Liver (tissue), 9 donors: ENCODE results near the gene CPZ. TPM values are rescaled to one million over a fixed set of nuclear protein-coding genes. Genes with fewer than 3 reads are reported as not detected.

Experiments used
- DNase-seq: peaks from one replicate; pipeline ENCODE4 v3.0.0-alpha.2; 2017; ENCODE audit warnings: low spot score
- H3K27ac ChIP-seq, 2 donors: one replicate each; pipeline ENCODE4 v1.7.0; 2013; ENCODE audit warnings: inconsistent platforms in 2 of 2, low read length in 2 of 2, control low read depth in 1 of 2, low read depth in 1 of 2, mild to moderate bottlenecking in 1 of 2
- H3K27me3 ChIP-seq, 4 donors: one replicate each; pipeline versions ENCODE4 v1.6.1 to v1.7.0; 2013; ENCODE audit warnings: low read length in 3 of 4, inconsistent platforms in 1 of 4, mild to moderate bottlenecking in 1 of 4, moderate library complexity in 1 of 4; ENCODE audit not compliant: control insufficient read depth in 4 of 4, insufficient read depth in 4 of 4
- H3K36me3 ChIP-seq, 4 donors: one replicate each; pipeline versions ENCODE4 v1.6.1 to v1.7.0; 2013; ENCODE audit warnings: low read length in 3 of 4, mild to moderate bottlenecking in 3 of 4, low read depth in 1 of 4, moderate library complexity in 1 of 4; ENCODE audit not compliant: control insufficient read depth in 4 of 4, insufficient read depth in 3 of 4
- H3K4me1 ChIP-seq, 4 donors: one replicate each; pipeline versions ENCODE4 v1.6.1 to v1.7.0; 2013; ENCODE audit warnings: low read length in 3 of 4, mild to moderate bottlenecking in 3 of 4, moderate library complexity in 1 of 4; ENCODE audit not compliant: control insufficient read depth in 4 of 4, insufficient read depth in 4 of 4
- H3K4me3 ChIP-seq, 3 donors: one replicate each; pipeline versions ENCODE4 v1.6.1 to v1.7.0; 2013; ENCODE audit warnings: low read length in 3 of 3, control low read depth in 1 of 3, low read depth in 1 of 3, mild to moderate bottlenecking in 1 of 3
- H3K9ac ChIP-seq, 2 donors: one replicate each; pipeline ENCODE4 v1.7.0; 2013; ENCODE audit warnings: low read length in 2 of 2, mild to moderate bottlenecking in 2 of 2, moderate library complexity in 2 of 2, control low read depth in 1 of 2, low read depth in 1 of 2
- H3K9me3 ChIP-seq, 4 donors: one replicate each; pipeline versions ENCODE4 v1.6.1 to v1.7.0; 2013; ENCODE audit warnings: low read length in 3 of 4; ENCODE audit not compliant: control insufficient read depth in 4 of 4
- EGR1 ChIP-seq, 2 donors: IDR thresholded peaks; 2 replicates each; pipeline ENCODE4 v1.6.1; 2016 to 2018; ENCODE audit warnings: antibody characterized with exemption in 2 of 2, low read depth in 2 of 2
- FOXA1 ChIP-seq: IDR thresholded peaks from 2 replicates; pipeline ENCODE4 v1.6.1; 2016; ENCODE audit warnings: antibody characterized with exemption
- FOXA2 ChIP-seq: IDR thresholded peaks from 2 replicates; pipeline ENCODE4 v1.6.1; 2016; ENCODE audit warnings: antibody characterized with exemption
- GABPA ChIP-seq, 2 donors: IDR thresholded peaks in 1 of 2; conservative IDR thresholded peaks in 1 of 2; 2 replicates each; pipeline ENCODE4 v1.6.1; 2016; ENCODE audit warnings: antibody characterized with exemption in 2 of 2, mild to moderate bottlenecking in 1 of 2, moderate library complexity in 1 of 2
- HNF4A ChIP-seq, 2 donors: conservative IDR thresholded peaks; 2 replicates each; pipeline ENCODE4 v1.6.1; 2016; ENCODE audit warnings: antibody characterized with exemption in 2 of 2, mild to moderate bottlenecking in 2 of 2
- HNF4G ChIP-seq: IDR thresholded peaks from 2 replicates; pipeline ENCODE4 v1.6.1; 2016; ENCODE audit warnings: antibody characterized with exemption
- JUND ChIP-seq, 2 donors: IDR thresholded peaks; 2 replicates each; pipeline ENCODE4 v1.6.1; 2016; ENCODE audit warnings: antibody characterized with exemption in 2 of 2
- NR2F2 ChIP-seq: IDR thresholded peaks from 2 replicates; pipeline ENCODE4 v1.6.1; 2016; ENCODE audit warnings: antibody characterized with exemption
- RAD21 ChIP-seq, 2 donors: IDR thresholded peaks; 2 replicates each; pipeline ENCODE4 v1.6.1; 2016; ENCODE audit warnings: antibody characterized with exemption in 2 of 2, mild to moderate bottlenecking in 2 of 2
- RXRA ChIP-seq, 2 donors: IDR thresholded peaks; 2 replicates each; pipeline ENCODE4 v1.6.1; 2017 to 2018; ENCODE audit warnings: antibody characterized with exemption in 2 of 2, mild to moderate bottlenecking in 1 of 2
- SP1 ChIP-seq: IDR thresholded peaks from 2 replicates; pipeline ENCODE4 v1.6.1; 2018; ENCODE audit warnings: antibody characterized with exemption, mild to moderate bottlenecking
- TAF1 ChIP-seq: conservative IDR thresholded peaks from 2 replicates; pipeline ENCODE4 v1.6.1; 2016; ENCODE audit warnings: antibody characterized with exemption, mild to moderate bottlenecking
- YY1 ChIP-seq: IDR thresholded peaks from 2 replicates; pipeline ENCODE4 v1.6.1; 2016; ENCODE audit warnings: antibody characterized with exemption, mild to moderate bottlenecking
- WGBS: extraction: QIAGEN DNeasy Blood & Tissue Kit; methylation state at CpG from one replicate; pipeline ENCODE4 v1.1.7; 2013; 5-methylcytosine and 5-hydroxymethylcytosine counted together
- polyA plus RNA-seq, 2 donors: library from polyadenylated mRNA; stranded (reverse) in 1 of 2; unstranded in 1 of 2; fragments of 200-250 nt in 1 of 2; fragments of >200 nt in 1 of 2; fragmentation: Nextera tagmentation in 1 of 2; extraction: Ambion mirVana in 1 of 2; gene quantifications; one replicate each; pipeline versions ENCODE4 v1.2.1 to v1.2.3, GENCODE V29; 2013 to 2015
- total RNA-seq, 2 donors: library from RNA; depleted of rRNA; stranded (reverse); fragments of >200 nt; gene quantifications; one replicate each; pipeline ENCODE4 v1.2.3, GENCODE V29; 2014
- TF ChIP-seq, protein P1 (sequence below): IDR thresholded peaks from 2 replicates; pipeline ENCODE4 v1.6.1; 2016; ENCODE audit warnings: antibody characterized with exemption
- TF ChIP-seq, protein P2 (sequence below): IDR thresholded peaks from 2 replicates; pipeline ENCODE4 v1.6.1; 2016; ENCODE audit warnings: antibody characterized with exemption
- TF ChIP-seq, protein P3 (sequence below): IDR thresholded peaks from 2 replicates; pipeline ENCODE4 v1.6.1; 2016; ENCODE audit warnings: antibody characterized with exemption
- TF ChIP-seq, protein P4 (sequence below): fragments of 150-350 bp; IDR thresholded peaks from 2 replicates; pipeline ENCODE4 v1.5.1; 2017; ENCODE audit warnings: improper control_type of control experiment, low read depth, low read length; ENCODE audit not compliant: missing input control
- TF ChIP-seq, protein P5 (sequence below): IDR thresholded peaks from 2 replicates; pipeline ENCODE4 v1.6.1; 2016; ENCODE audit warnings: antibody characterized with exemption, mild to moderate bottlenecking
- donor health status: healthy.
- donor health status: healthy.
- donor health status: healthy.
- donor health status: healthy.
- donor health status: healthy.

CPZ gene
- total and polyA plus RNA-seq, 4 donors: 0.51 to 1.8 (median 1.4) TPM

DNA sequence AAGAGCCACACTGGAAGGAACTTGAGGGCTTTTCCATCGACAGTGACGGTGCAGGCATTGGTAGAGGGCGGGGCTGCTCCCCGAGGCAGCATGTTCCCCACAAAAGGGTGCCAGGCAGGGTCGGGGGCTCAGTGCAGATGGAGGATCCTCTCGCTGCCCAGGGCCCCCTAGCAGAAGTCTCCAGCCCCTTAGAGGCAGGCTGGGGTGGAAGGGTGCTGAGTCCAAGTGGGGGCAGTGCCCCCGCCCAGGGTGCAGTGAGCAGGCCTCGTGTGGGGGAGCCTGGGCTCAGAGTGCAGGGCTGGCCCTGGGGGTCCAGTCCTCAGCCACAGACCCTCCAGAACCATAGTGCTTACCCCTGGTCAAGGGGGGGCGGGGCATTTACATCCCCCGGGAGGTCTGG, 9.0 kb downstream of the CPZ start:
- TF ChIP-seq EGR1 (IDR thresholded peaks at IDR 0.05; ENCODE audit: low read depth in 2 of 2): no peak
- TF ChIP-seq TAF1: no peak
- TF ChIP-seq RAD21 (IDR thresholded peaks at IDR 0.05): no peak
- no peak for TF ChIP-seq HNF4A (conservative IDR thresholded peaks at IDR 0.05)
- TF ChIP-seq, protein P1, sequence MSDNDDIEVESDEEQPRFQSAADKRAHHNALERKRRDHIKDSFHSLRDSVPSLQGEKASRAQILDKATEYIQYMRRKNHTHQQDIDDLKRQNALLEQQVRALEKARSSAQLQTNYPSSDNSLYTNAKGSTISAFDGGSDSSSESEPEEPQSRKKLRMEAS: no peak
- TF ChIP-seq RXRA (IDR thresholded peaks at IDR 0.05): no peak
- no peak for TF ChIP-seq FOXA1
- no peak for TF ChIP-seq SP1
- no peak for TF ChIP-seq HNF4G
- TF ChIP-seq, protein P2, sequence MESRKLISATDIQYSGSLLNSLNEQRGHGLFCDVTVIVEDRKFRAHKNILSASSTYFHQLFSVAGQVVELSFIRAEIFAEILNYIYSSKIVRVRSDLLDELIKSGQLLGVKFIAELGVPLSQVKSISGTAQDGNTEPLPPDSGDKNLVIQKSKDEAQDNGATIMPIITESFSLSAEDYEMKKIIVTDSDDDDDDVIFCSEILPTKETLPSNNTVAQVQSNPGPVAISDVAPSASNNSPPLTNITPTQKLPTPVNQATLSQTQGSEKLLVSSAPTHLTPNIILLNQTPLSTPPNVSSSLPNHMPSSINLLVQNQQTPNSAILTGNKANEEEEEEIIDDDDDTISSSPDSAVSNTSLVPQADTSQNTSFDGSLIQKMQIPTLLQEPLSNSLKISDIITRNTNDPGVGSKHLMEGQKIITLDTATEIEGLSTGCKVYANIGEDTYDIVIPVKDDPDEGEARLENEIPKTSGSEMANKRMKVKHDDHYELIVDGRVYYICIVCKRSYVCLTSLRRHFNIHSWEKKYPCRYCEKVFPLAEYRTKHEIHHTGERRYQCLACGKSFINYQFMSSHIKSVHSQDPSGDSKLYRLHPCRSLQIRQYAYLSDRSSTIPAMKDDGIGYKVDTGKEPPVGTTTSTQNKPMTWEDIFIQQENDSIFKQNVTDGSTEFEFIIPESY: no peak
- TF ChIP-seq, protein P3, sequence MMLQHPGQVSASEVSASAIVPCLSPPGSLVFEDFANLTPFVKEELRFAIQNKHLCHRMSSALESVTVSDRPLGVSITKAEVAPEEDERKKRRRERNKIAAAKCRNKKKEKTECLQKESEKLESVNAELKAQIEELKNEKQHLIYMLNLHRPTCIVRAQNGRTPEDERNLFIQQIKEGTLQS: no peak
- TF ChIP-seq JUND (IDR thresholded peaks at IDR 0.05): no peak
- TF ChIP-seq GABPA (IDR thresholded peaks at IDR 0.05 in 1 of 2, conservative IDR thresholded peaks at IDR 0.05 in 1 of 2): no peak
- TF ChIP-seq NR2F2: no peak
- TF ChIP-seq FOXA2: no peak
- no peak for TF ChIP-seq YY1
- TF ChIP-seq, protein P4, sequence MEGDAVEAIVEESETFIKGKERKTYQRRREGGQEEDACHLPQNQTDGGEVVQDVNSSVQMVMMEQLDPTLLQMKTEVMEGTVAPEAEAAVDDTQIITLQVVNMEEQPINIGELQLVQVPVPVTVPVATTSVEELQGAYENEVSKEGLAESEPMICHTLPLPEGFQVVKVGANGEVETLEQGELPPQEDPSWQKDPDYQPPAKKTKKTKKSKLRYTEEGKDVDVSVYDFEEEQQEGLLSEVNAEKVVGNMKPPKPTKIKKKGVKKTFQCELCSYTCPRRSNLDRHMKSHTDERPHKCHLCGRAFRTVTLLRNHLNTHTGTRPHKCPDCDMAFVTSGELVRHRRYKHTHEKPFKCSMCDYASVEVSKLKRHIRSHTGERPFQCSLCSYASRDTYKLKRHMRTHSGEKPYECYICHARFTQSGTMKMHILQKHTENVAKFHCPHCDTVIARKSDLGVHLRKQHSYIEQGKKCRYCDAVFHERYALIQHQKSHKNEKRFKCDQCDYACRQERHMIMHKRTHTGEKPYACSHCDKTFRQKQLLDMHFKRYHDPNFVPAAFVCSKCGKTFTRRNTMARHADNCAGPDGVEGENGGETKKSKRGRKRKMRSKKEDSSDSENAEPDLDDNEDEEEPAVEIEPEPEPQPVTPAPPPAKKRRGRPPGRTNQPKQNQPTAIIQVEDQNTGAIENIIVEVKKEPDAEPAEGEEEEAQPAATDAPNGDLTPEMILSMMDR: no peak
- TF ChIP-seq, protein P5, sequence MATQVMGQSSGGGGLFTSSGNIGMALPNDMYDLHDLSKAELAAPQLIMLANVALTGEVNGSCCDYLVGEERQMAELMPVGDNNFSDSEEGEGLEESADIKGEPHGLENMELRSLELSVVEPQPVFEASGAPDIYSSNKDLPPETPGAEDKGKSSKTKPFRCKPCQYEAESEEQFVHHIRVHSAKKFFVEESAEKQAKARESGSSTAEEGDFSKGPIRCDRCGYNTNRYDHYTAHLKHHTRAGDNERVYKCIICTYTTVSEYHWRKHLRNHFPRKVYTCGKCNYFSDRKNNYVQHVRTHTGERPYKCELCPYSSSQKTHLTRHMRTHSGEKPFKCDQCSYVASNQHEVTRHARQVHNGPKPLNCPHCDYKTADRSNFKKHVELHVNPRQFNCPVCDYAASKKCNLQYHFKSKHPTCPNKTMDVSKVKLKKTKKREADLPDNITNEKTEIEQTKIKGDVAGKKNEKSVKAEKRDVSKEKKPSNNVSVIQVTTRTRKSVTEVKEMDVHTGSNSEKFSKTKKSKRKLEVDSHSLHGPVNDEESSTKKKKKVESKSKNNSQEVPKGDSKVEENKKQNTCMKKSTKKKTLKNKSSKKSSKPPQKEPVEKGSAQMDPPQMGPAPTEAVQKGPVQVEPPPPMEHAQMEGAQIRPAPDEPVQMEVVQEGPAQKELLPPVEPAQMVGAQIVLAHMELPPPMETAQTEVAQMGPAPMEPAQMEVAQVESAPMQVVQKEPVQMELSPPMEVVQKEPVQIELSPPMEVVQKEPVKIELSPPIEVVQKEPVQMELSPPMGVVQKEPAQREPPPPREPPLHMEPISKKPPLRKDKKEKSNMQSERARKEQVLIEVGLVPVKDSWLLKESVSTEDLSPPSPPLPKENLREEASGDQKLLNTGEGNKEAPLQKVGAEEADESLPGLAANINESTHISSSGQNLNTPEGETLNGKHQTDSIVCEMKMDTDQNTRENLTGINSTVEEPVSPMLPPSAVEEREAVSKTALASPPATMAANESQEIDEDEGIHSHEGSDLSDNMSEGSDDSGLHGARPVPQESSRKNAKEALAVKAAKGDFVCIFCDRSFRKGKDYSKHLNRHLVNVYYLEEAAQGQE: no peak
- H3K9ac ChIP-seq: no peak overlapping the region
- H3K9me3 ChIP-seq: no peaks in the 10 kb centered on the region
- no peaks in the 10 kb centered on the region for H3K27me3 ChIP-seq
- H3K4me3 ChIP-seq: no peak overlapping the region
- H3K27ac ChIP-seq: no peak overlapping the region
- H3K36me3 ChIP-seq: no peaks in the 10 kb centered on the region
- WGBS: 82% methylated on average over 10 of the region's 10 CpGs
- no peaks in the 10 kb centered on the region for H3K4me1 ChIP-seq
- DNase-seq: no peak
